GM10266 (cell line): ENCODE data around the gene CENPU.

ENCODE experiments used
- DNase-seq: peaks from one replicate; pipeline ENCODE4 v3.0.0; 2012; ENCODE audit errors: extremely low spot score
- CTCF ChIP-seq: IDR thresholded peaks from 2 replicates; pipeline ENCODE4 v1.5.1; 2012; ENCODE audit warnings: mild to moderate bottlenecking, low read depth; ENCODE audit not compliant: control insufficient read depth, insufficient read depth; ENCODE audit errors: missing control alignments

CENPU gene

GRCh38 chr4:184706453-184706852 lies 27.4 kb downstream of the CENPU start:
- TF ChIP-seq CTCF, result no peak
- no peak for DNase-seq

GRCh38 chr4:184705692-184706091 lies 28.2 kb downstream of the CENPU start:
- TF ChIP-seq CTCF, result no peak
- no peak for DNase-seq

- no peak for DNase-seq
- no peak for TF ChIP-seq CTCF
Observed at GRCh38 chr4:184702114-184702513, 31.8 kb downstream of the CENPU start.

- DNase-seq, result no peak
- no peak for TF ChIP-seq CTCF
Observed at GRCh38 chr4:184699941-184700340, 34.0 kb downstream of the CENPU start.

- no peak for TF ChIP-seq CTCF
- DNase-seq, result no peak
Observed at GRCh38 chr4:184697956-184698355, 35.9 kb downstream of the CENPU start.

- DNase-seq, result no peak
- no peak for TF ChIP-seq CTCF
Observed at GRCh38 chr4:184695178-184695896, 38.6 kb downstream of the CENPU start.

GRCh38 chr4:184694412-184694956 lies 39.4 kb downstream of the CENPU start:
- no peak for TF ChIP-seq CTCF
- no peak for DNase-seq
